ENCODE data around the gene SHISAL1.

DNA sequence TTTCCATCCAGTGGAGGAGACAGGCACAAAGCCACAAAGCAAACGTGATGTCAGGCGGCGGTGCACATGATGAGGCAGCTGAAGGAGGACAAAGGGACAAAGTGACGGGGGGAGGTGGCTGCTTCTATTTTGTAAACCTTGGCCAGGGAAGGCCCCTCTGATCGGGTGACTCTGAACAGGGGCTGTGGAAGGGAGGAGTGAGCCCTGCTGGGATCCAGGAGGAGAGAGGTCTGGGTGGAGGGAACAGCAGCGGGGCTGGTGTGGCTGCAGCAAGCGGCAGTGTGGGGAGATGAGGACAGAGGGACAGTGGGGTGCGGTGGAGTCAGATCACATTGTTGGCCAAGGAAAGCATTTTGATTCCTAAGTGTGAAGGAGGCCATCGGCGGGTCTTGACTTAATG, 36.7 kb downstream of the SHISAL1 start:
- TF ChIP-seq EZH2 (IDR thresholded peaks at IDR 0.05; ENCODE audit: low read length, unreplicated experiment) (no peak), EZH2phosphoT487 (IDR thresholded peaks at IDR 0.05; ENCODE audit: borderline replicate concordance, low read length) (no peak)
- TF ChIP-seq, protein P1, sequence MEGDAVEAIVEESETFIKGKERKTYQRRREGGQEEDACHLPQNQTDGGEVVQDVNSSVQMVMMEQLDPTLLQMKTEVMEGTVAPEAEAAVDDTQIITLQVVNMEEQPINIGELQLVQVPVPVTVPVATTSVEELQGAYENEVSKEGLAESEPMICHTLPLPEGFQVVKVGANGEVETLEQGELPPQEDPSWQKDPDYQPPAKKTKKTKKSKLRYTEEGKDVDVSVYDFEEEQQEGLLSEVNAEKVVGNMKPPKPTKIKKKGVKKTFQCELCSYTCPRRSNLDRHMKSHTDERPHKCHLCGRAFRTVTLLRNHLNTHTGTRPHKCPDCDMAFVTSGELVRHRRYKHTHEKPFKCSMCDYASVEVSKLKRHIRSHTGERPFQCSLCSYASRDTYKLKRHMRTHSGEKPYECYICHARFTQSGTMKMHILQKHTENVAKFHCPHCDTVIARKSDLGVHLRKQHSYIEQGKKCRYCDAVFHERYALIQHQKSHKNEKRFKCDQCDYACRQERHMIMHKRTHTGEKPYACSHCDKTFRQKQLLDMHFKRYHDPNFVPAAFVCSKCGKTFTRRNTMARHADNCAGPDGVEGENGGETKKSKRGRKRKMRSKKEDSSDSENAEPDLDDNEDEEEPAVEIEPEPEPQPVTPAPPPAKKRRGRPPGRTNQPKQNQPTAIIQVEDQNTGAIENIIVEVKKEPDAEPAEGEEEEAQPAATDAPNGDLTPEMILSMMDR (conservative IDR thresholded peaks at IDR 0.05; ENCODE audit: low read depth, low read length) = no peak

Data from PC-3 (cell line).